Measurements from ENCODE around the gene CPAMD8.

DNA sequence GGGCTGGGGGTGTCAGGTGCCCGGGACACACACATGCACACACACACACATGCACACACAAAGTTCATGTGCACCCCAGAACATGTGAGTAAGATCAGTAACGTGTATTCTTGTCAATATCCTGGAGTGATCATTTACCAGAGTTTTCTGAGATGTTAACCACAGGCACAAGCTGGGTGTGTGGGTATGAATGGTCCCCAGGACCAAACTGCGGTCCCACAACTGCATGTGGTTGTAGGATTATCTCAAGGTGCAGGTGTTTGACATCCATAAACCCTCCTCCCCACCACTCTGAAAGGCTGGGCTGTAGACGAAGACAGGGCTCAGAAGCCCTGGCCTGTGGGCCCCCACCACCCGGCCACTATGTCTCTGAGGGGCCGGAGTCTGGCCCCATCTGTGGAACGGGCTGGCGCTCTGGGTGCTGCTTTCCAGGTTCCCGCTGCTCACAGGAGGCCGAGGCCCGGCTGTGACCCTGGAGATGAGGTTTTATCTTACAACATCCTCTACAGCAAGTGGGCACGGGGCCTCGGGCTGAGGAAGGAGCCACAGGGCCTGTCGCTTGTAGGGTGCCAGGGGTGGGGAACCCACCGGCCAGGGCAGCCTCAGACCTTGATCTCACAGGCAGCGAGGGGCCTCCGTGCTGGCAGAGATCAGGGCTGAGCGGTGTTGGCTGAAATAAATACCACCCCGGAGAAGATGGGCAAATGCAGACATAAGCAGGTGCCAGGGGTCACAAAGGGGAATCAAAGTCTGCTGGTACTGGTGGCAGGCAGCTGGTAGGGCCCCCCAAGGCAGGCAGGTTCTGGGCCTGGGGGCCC, 133.5 kb downstream of the CPAMD8 start:
- TF ChIP-seq, protein P1, sequence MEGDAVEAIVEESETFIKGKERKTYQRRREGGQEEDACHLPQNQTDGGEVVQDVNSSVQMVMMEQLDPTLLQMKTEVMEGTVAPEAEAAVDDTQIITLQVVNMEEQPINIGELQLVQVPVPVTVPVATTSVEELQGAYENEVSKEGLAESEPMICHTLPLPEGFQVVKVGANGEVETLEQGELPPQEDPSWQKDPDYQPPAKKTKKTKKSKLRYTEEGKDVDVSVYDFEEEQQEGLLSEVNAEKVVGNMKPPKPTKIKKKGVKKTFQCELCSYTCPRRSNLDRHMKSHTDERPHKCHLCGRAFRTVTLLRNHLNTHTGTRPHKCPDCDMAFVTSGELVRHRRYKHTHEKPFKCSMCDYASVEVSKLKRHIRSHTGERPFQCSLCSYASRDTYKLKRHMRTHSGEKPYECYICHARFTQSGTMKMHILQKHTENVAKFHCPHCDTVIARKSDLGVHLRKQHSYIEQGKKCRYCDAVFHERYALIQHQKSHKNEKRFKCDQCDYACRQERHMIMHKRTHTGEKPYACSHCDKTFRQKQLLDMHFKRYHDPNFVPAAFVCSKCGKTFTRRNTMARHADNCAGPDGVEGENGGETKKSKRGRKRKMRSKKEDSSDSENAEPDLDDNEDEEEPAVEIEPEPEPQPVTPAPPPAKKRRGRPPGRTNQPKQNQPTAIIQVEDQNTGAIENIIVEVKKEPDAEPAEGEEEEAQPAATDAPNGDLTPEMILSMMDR (IDR thresholded peaks at IDR 0.05) = no peak
- TF ChIP-seq POLR2A (IDR thresholded peaks at IDR 0.05) = no peak
